Panc1 (cell line): ENCODE measurements around the gene GABARAP. TPM values are rescaled to one million over a fixed set of nuclear protein-coding genes. Genes with fewer than 3 reads are reported as not detected.

Experiments
- ATAC-seq: fragments of 200-7000 bp; cut with Tn5 transposase; 2 replicates; pipeline ENCODE4 v1.9.1; 2020; ENCODE audit warnings: mild to moderate bottlenecking, moderate library complexity
- BruUV-seq: library from RNA; stranded (reverse); fragments of 400-500 nt; replicated peaks from 2 replicates; lab custom pipeline; 2021; lab: Mats Ljungman, UMichigan
- CTCF ChIA-PET: fragments of 300-600 bp; sonication (Branson Sonifier 250); formaldehyde crosslinking; loops from one replicate; lab custom pipeline; 2022; ENCODE audit warnings: antibody characterized with exemption; lab: Charles Lee
- POLR2A ChIA-PET: fragments of 300-600 bp; sonication (Branson Sonifier 250); formaldehyde crosslinking; loops from one replicate; lab custom pipeline; 2022; ENCODE audit warnings: antibody characterized with exemption; lab: Charles Lee
- DNase-seq: peaks from one replicate; pipeline ENCODE4 v3.0.0-alpha.2; 2010; ENCODE audit warnings: low read depth, low spot score
- H3K27ac ChIP-seq: 2 replicates; pipeline ENCODE4 v1.5.1; 2011; ENCODE audit warnings: mild to moderate bottlenecking, low read length, inconsistent platforms
- H3K27me3 ChIP-seq: fragments of 200-500 bp; sonication (Bioruptor generic); 2 replicates; pipeline ENCODE4 v1.6.0; 2014; ENCODE audit warnings: low read length, inconsistent platforms; ENCODE audit not compliant: control insufficient read depth, insufficient read depth
- H3K36me3 ChIP-seq: fragments of 200-500 bp; sonication (Bioruptor generic); 2 replicates; pipeline ENCODE4 v1.5.1; 2014; ENCODE audit warnings: inconsistent platforms, mild to moderate bottlenecking, low read length, moderate library complexity; ENCODE audit not compliant: control insufficient read depth, insufficient read depth
- H3K4me1 ChIP-seq: 2 replicates; pipeline ENCODE4 v1.5.1; 2011; ENCODE audit warnings: inconsistent platforms, mild to moderate bottlenecking, low read length, moderate library complexity; ENCODE audit not compliant: control insufficient read depth, insufficient read depth
- H3K4me3 ChIP-seq, 2 experiments: 2 replicates each; pipeline ENCODE4 v1.5.1; 2011 to 2012; ENCODE audit warnings: low read depth in 2 of 2, low read length in 2 of 2, mild to moderate bottlenecking in 2 of 2, inconsistent platforms in 1 of 2, moderate library complexity in 1 of 2
- H3K9me3 ChIP-seq: fragments of 200-500 bp; sonication (Bioruptor generic); 2 replicates; pipeline ENCODE4 v1.5.1; 2014; ENCODE audit warnings: low read depth, mild to moderate bottlenecking, inconsistent platforms, low read length, moderate library complexity; ENCODE audit not compliant: control insufficient read depth, insufficient read depth
- CTCF ChIP-seq: fragments of 450-650 bp; IDR thresholded peaks from 2 replicates; pipeline ENCODE4 v1.5.1; 2017; ENCODE audit warnings: mild to moderate bottlenecking
- POLR2AphosphoS5 ChIP-seq: IDR thresholded peaks from 2 replicates; pipeline ENCODE4 v1.6.1; 2012; ENCODE audit warnings: mild to moderate bottlenecking, low read depth, low read length, moderate library complexity
- SIN3A ChIP-seq: IDR thresholded peaks from 2 replicates; pipeline ENCODE4 v1.6.1; 2012; ENCODE audit warnings: low read depth, mild to moderate bottlenecking, low read length, moderate library complexity, borderline replicate concordance; ENCODE audit not compliant: insufficient read depth
- TCF7L2 ChIP-seq: IDR thresholded peaks from 2 replicates; pipeline ENCODE4 v1.6.1; 2011; ENCODE audit warnings: mild to moderate bottlenecking, low read depth, low read length, inconsistent platforms
- in situ Hi-C: cut with HindIII; loops from 2 replicates; pipeline ENCODE4 v1.10.0; 2016; ENCODE audit warnings: low sequenced_read_pairs, low pct_unique_long_range_greater_than_20kb
- intact Hi-C: fragments of 100-400 bp; cut with micrococcal nuclease; formaldehyde crosslinking; loops from one replicate; pipeline ENCODE4 v1.10.0; 2022; ENCODE audit not compliant: unreplicated experiment
- total RNA-seq: library from RNA; stranded (reverse); gene quantifications from one replicate; pipeline ENCODE4 v1.2.1, GENCODE V29; 2021; ENCODE audit not compliant: unreplicated experiment
- TF ChIP-seq, protein P1 (sequence below), 2 experiments: IDR thresholded peaks; 2 replicates each; pipeline ENCODE4 v1.6.1; 2011 to 2012; ENCODE audit warnings: low read depth in 2 of 2, control low read depth in 1 of 2, low read length in 1 of 2, mild to moderate bottlenecking in 1 of 2, moderate library complexity in 1 of 2; ENCODE audit not compliant: insufficient read depth in 1 of 2

GABARAP gene
- total RNA-seq, 1 experiment from 2014 or later, result 289 TPM

DNA sequence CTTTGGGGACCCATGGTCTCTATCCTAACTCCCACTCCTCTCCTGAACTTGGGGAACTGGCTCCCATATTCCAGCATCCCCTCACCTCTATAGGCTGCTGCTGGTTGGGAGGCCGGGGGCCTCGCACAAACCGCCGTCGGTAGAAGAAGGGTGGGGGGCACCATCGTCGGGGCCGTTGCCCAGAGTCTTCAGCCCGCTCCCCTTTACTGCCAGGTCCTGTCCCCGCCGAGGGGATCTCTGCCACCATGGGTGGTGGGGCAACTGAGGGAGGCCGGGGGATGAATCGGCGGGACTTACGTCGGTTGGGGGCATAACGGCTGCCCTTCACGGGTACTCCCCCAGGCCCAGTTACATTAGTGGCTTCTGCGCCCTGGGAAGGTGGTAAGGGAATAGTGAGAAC lies 47.9 kb upstream of the GABARAP start:
- ChIA-PET POLR2A (no interaction called here), CTCF (interaction anchor here (0.6 kb wide), 1 partner anchor 39 kb away, joined by 3 read pairs; the partner anchor contains the start of gene NEURL4)
- no peak overlapping the region for H3K27ac ChIP-seq
- ATAC-seq (no peak), DNase-seq (no peak)
- intact Hi-C loops (no loop called here), in situ Hi-C loops (no loop called here)
- no peak overlapping the region for H3K4me3 ChIP-seq
- no TSS peak for BruUV-seq
- no peaks in the 10 kb centered on the region for H3K36me3 ChIP-seq
- no peaks in the 10 kb centered on the region for H3K27me3 ChIP-seq
- TF ChIP-seq SIN3A (no peak), POLR2AphosphoS5 (no peak), CTCF (no peak), TCF7L2 (no peak)
- TF ChIP-seq, protein P1, sequence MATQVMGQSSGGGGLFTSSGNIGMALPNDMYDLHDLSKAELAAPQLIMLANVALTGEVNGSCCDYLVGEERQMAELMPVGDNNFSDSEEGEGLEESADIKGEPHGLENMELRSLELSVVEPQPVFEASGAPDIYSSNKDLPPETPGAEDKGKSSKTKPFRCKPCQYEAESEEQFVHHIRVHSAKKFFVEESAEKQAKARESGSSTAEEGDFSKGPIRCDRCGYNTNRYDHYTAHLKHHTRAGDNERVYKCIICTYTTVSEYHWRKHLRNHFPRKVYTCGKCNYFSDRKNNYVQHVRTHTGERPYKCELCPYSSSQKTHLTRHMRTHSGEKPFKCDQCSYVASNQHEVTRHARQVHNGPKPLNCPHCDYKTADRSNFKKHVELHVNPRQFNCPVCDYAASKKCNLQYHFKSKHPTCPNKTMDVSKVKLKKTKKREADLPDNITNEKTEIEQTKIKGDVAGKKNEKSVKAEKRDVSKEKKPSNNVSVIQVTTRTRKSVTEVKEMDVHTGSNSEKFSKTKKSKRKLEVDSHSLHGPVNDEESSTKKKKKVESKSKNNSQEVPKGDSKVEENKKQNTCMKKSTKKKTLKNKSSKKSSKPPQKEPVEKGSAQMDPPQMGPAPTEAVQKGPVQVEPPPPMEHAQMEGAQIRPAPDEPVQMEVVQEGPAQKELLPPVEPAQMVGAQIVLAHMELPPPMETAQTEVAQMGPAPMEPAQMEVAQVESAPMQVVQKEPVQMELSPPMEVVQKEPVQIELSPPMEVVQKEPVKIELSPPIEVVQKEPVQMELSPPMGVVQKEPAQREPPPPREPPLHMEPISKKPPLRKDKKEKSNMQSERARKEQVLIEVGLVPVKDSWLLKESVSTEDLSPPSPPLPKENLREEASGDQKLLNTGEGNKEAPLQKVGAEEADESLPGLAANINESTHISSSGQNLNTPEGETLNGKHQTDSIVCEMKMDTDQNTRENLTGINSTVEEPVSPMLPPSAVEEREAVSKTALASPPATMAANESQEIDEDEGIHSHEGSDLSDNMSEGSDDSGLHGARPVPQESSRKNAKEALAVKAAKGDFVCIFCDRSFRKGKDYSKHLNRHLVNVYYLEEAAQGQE (IDR thresholded peaks at IDR 0.05; ENCODE audit: insufficient read depth in 1 of 2, low read depth in 2 of 2, low read length in 1 of 2), result no peak
- no peaks in the 10 kb centered on the region for H3K9me3 ChIP-seq
- peaks cover 12% of the 10 kb centered on the region for H3K4me1 ChIP-seq

DNA sequence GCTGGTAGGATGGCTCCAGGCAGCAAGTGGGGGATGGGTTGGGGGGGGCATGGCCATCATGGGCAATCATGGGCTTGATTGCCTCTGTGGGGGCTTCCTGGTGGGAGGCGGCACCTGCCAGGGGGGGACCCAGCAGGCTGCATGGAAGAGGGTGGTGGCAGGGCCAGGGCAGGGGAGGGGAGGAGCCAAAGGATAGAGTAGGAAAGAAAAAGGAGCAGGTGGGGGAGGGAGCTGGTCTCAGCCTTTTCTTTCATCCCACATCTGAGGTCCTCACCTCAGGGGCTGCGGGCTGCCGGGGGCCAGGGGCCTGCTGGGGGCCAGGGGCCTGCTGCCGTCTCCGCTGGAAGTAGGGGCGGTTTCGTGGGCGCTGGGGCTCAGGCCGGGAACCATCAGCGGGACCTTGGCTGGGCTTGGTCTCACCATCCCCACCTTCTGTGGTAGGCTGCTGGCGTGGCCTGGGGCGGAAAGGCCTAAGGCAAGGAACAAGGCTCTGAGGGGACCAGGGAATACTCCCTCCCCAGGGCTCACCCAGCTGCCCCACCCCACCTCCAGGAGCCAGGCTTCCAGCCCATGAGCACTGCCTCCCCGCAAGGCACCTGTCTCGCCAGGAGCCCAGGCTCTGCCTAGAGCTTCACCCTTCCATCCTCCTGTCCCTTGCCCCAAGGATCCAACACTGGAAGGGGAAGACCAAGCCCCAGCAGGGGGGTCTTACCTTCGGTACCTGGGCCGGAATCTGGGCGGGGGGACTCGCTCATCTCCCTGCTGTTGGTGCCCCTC lies 47.2 kb upstream of the GABARAP start:
- ChIA-PET POLR2A (no interaction called here), CTCF (interaction anchor here (0.6 kb wide), 1 partner anchor 40 kb away, joined by 3 read pairs; the partner anchor contains the start of gene NEURL4)
- Histone ChIP-seq H3K36me3 (no peaks in the 10 kb centered on the region), H3K9me3 (no peaks in the 10 kb centered on the region), H3K27ac (no peak overlapping the region), H3K4me3 (no peak overlapping the region), H3K27me3 (no peaks in the 10 kb centered on the region), H3K4me1 (peaks cover 12% of the 10 kb centered on the region)
- ATAC-seq (no peak), DNase-seq (no peak)
- TF ChIP-seq CTCF (no peak), TCF7L2 (no peak), POLR2AphosphoS5 (no peak), SIN3A (no peak)
- TF ChIP-seq, protein P1 (IDR thresholded peaks at IDR 0.05; ENCODE audit: insufficient read depth in 1 of 2, low read depth in 2 of 2, low read length in 1 of 2), result no peak
- intact Hi-C loops (no loop called here), in situ Hi-C loops (no loop called here)
- no TSS peak for BruUV-seq
